ENCODE results near the gene LMAN2. TPM values are rescaled to one million over a fixed set of nuclear protein-coding genes. Genes with fewer than 3 reads are reported as not detected.

LMAN2 gene
- total RNA-seq, 1 experiment from 2014 or later = 128 TPM

GRCh38 chr5:177367981-177368868, 16.8 kb upstream of the LMAN2 start:
- no peak for TF ChIP-seq CBX3 (IDR thresholded peaks at IDR 0.05; ENCODE audit: low read depth)
- TF ChIP-seq EZH2phosphoT487 (IDR thresholded peaks at IDR 0.05; ENCODE audit: borderline replicate concordance) = no peak
- TF ChIP-seq POLR2AphosphoS5 (IDR thresholded peaks at IDR 0.05; ENCODE audit: low read depth, low read length) = no peak
- TF ChIP-seq SIN3A (IDR thresholded peaks at IDR 0.05; ENCODE audit: low read depth) = no peak
- TF ChIP-seq ZBTB33 (IDR thresholded peaks at IDR 0.05; ENCODE audit: extremely low read depth, insufficient replicate concordance, low read length) = no peak
- no peak for TF ChIP-seq POLR2A (IDR thresholded peaks at IDR 0.05; ENCODE audit: borderline replicate concordance, extremely low read depth, insufficient read depth, insufficient read length)
- no peak for TF ChIP-seq ELF1 (IDR thresholded peaks at IDR 0.05; ENCODE audit: borderline replicate concordance, low read depth)
- TF ChIP-seq EGR1 (IDR thresholded peaks at IDR 0.05; ENCODE audit: low read depth) = no peak
- TF ChIP-seq REST (IDR thresholded peaks at IDR 0.05; ENCODE audit: low read depth) = no peak
- TF ChIP-seq SRF (IDR thresholded peaks at IDR 0.05; ENCODE audit: low read depth) = no peak
- no peak for TF ChIP-seq CTCF (IDR thresholded peaks at IDR 0.05 in 2 of 3, conservative IDR thresholded peaks at IDR 0.05 in 1 of 3; ENCODE audit: borderline replicate concordance in 1 of 3, insufficient read depth in 1 of 3, low read depth in 2 of 3, low read length in 2 of 3)
- TF ChIP-seq FOSL1 (IDR thresholded peaks at IDR 0.05; ENCODE audit: low read depth) = no peak
- ChIA-PET CTCF (interaction anchor here (0.7 to 3.3 kb wide), 12 partner anchors 7 to 254 kb away, joined by 3 to 50 read pairs (median 6); partner anchors contain the start of gene LMAN2), POLR2A (interaction anchor here (1.0 to 1.4 kb wide), 2 partner anchors 11 to 16 kb away, joined by 3 to 4 read pairs; no protein-coding TSS in a partner anchor), RAD21 (ENCODE audit: low non-redundant PET in 1 of 2, low total read pairs in 2 of 2, uncharacterized antibody in 2 of 2, unreplicated experiment in 2 of 2) (no interaction called here)
- no peak overlapping the region for H3K9ac ChIP-seq (ENCODE audit: low read length)
- ATAC-seq (no peak), DNase-seq (ENCODE audit: low read depth, low spot score) (no peak)
- no TSS peak for BruUV-seq (replicated peaks)
- H3K9me3 ChIP-seq (ENCODE audit: control insufficient read depth in 1 of 2, insufficient read depth in 1 of 2, low read depth in 1 of 2, low read length in 2 of 2) = no peaks in the 10 kb centered on the region
- H3K4me2 ChIP-seq (ENCODE audit: low read length) = no peak overlapping the region
- H2AFZ ChIP-seq (ENCODE audit: low read depth, low read length, poor library complexity, severe bottlenecking) = no peak overlapping the region
- no peaks in the 10 kb centered on the region for H3K36me3 ChIP-seq (ENCODE audit: control insufficient read depth in 1 of 2, insufficient read depth in 2 of 2, low read length in 2 of 2)
- H3K27ac ChIP-seq (ENCODE audit: low read depth, low read length) = no peak overlapping the region
- H4K20me1 ChIP-seq (ENCODE audit: insufficient read depth) = no peaks in the 10 kb centered on the region
- no peaks in the 10 kb centered on the region for H3K27me3 ChIP-seq (ENCODE audit: insufficient read depth, low read length)
- no peak overlapping the region for H3K4me3 ChIP-seq (replicated peaks in 1 of 2; ENCODE audit: low read depth in 1 of 2, low read length in 2 of 2)
- no peaks in the 10 kb centered on the region for H3K79me2 ChIP-seq (ENCODE audit: insufficient read depth, low read length)
- no peaks in the 10 kb centered on the region for H3K9me2 ChIP-seq (ENCODE audit: insufficient read depth)
- peaks cover 22 to 54% of the 10 kb centered on the region in 2 experiments for H3K4me1 ChIP-seq (ENCODE audit: control insufficient read depth in 1 of 2, insufficient read depth in 2 of 2, low read length in 2 of 2)
- intact Hi-C loops (cut with micrococcal nuclease) = no loop called here
